Astrocyte of the cerebellum (primary cell): ENCODE results near the gene IGHMBP2.
"Not testable (repeated sequence)": the region's sequence is repeated elsewhere in the genome, so short reads cannot be mapped to it uniquely, and the experiment has no call there.

Experiments
- DNase-seq: peaks from one replicate; pipeline ENCODE4 v3.0.0-alpha.2; 2011; ENCODE audit warnings: low read depth
- H3K4me3 ChIP-seq: 2 replicates; pipeline ENCODE4 v1.5.1; 2011; ENCODE audit warnings: mild to moderate bottlenecking, low read depth, low read length, moderate library complexity
- CTCF ChIP-seq: IDR thresholded peaks from 2 replicates; pipeline ENCODE4 v1.5.1; 2012; ENCODE audit warnings: low read length, low read depth, moderate library complexity, mild to moderate bottlenecking; ENCODE audit errors: missing control alignments
- in situ Hi-C: cut with HindIII; loops from 2 replicates; pipeline ENCODE4 v1.10.0; 2017; ENCODE audit warnings: low sequenced_read_pairs

The IGHMBP2 gene

GRCh38 chr11:68903288-68904247, at the start of gene IGHMBP2, which contains the start of gene MRPL21:
IGHMBP2 (plus strand) TSS chr11:68903891; CDS start chr11:68903953, 62 bp downstream.
MRPL21 (minus strand) TSS chr11:68903832; CDS start chr11:68903810, 22 bp downstream.
- in situ Hi-C loops = loop anchor here (25.0 kb wide), 1 partner anchor 266 kb away; no protein-coding TSS in a partner anchor
- DNase-seq = peak; percentile 59
- H3K4me3 ChIP-seq = peak within 1 kb of the TSS; percentile 89
- no peak for TF ChIP-seq CTCF

GRCh38 chr11:68854273-68854958, 49.3 kb upstream of the IGHMBP2 start:
- no peak for DNase-seq
- in situ Hi-C loops = no loop called here
- peak overlapping the region; percentile 41 for H3K4me3 ChIP-seq
- TF ChIP-seq CTCF = no peak

- TF ChIP-seq CTCF = peak; percentile 16
- DNase-seq = no peak
- peak overlapping the region; percentile 41 for H3K4me3 ChIP-seq
- in situ Hi-C loops = no loop called here
Measured at GRCh38 chr11:68855205-68855981, 48.3 kb upstream of the IGHMBP2 start.

- DNase-seq, H3K4me3 ChIP-seq, in situ Hi-C loops: not testable (repeated sequence)
Measured at GRCh38 chr11:68856425-68857030, 47.2 kb upstream of the IGHMBP2 start.

GRCh38 chr11:68857037-68857586, 46.6 kb upstream of the IGHMBP2 start:
- no peak overlapping the region for H3K4me3 ChIP-seq
- DNase-seq = no peak
- TF ChIP-seq CTCF = no peak
- in situ Hi-C loops = no loop called here

- H3K4me3 ChIP-seq = no peak overlapping the region
- in situ Hi-C loops = no loop called here
- no peak for DNase-seq
- no peak for TF ChIP-seq CTCF
Measured at GRCh38 chr11:68859123-68859522, 44.6 kb upstream of the IGHMBP2 start.
